Trophoblast cell (in vitro differentiated cells and primary cell): ENCODE results near the gene XYLT1.

Experiments
- DNase-seq, 2 donors: peaks; one replicate each; pipeline ENCODE4 v3.0.0-alpha.2; 2016
- H2AFZ ChIP-seq: 2 replicates; pipeline ENCODE4 v1.6.1; 2013; ENCODE audit warnings: low read length, moderate library complexity, mild to moderate bottlenecking; ENCODE audit not compliant: insufficient read depth, poor library complexity
- H2AK5ac ChIP-seq: 2 replicates; pipeline ENCODE4 v1.6.1; 2013; ENCODE audit warnings: mild to moderate bottlenecking, low read length
- H2BK120ac ChIP-seq: 2 replicates; pipeline ENCODE4 v1.6.1; 2013; ENCODE audit warnings: low read length, mild to moderate bottlenecking, moderate library complexity; ENCODE audit not compliant: insufficient read depth, poor library complexity
- H2BK12ac ChIP-seq: 2 replicates; pipeline ENCODE4 v1.6.1; 2013; ENCODE audit warnings: mild to moderate bottlenecking, low read length, moderate library complexity
- H2BK5ac ChIP-seq: 2 replicates; pipeline ENCODE4 v1.6.1; 2013; ENCODE audit warnings: low read length, low read depth, moderate library complexity, mild to moderate bottlenecking; ENCODE audit not compliant: poor library complexity
- H3K14ac ChIP-seq: 2 replicates; pipeline ENCODE4 v1.6.1; 2013; ENCODE audit warnings: mild to moderate bottlenecking, low read length
- H3K18ac ChIP-seq: 2 replicates; pipeline ENCODE4 v1.6.1; 2013; ENCODE audit warnings: mild to moderate bottlenecking, low read length
- H3K23ac ChIP-seq: 2 replicates; pipeline ENCODE4 v1.6.1; 2013; ENCODE audit warnings: low read length
- H3K27ac ChIP-seq: 2 replicates; pipeline ENCODE4 v1.5.1; 2013; ENCODE audit warnings: low read depth, mild to moderate bottlenecking, inconsistent platforms, low read length, moderate library complexity
- H3K27me3 ChIP-seq: 2 replicates; pipeline ENCODE4 v1.6.1; 2013; ENCODE audit warnings: inconsistent platforms, mild to moderate bottlenecking, low read length, moderate library complexity; ENCODE audit not compliant: insufficient read depth
- H3K36me3 ChIP-seq, 2 experiments: 1 replicate in 1 of 2; 2 replicates in 1 of 2; pipeline ENCODE4 v1.6.1; 2013; ENCODE audit warnings: low read length in 2 of 2, mild to moderate bottlenecking in 2 of 2, moderate library complexity in 1 of 2; ENCODE audit not compliant: insufficient read depth in 2 of 2, control insufficient read depth in 1 of 2
- H3K4ac ChIP-seq: 2 replicates; pipeline ENCODE4 v1.6.1; 2013; ENCODE audit warnings: low read depth, mild to moderate bottlenecking, low read length, moderate library complexity
- H3K4me1 ChIP-seq, 2 experiments: 1 replicate in 1 of 2; 2 replicates in 1 of 2; pipeline ENCODE4 v1.6.1; 2013; ENCODE audit warnings: low read length in 2 of 2, mild to moderate bottlenecking in 2 of 2, moderate library complexity in 1 of 2; ENCODE audit not compliant: insufficient read depth in 2 of 2, control insufficient read depth in 1 of 2
- H3K4me2 ChIP-seq: 2 replicates; pipeline ENCODE4 v1.6.1; 2013; ENCODE audit warnings: inconsistent platforms, mild to moderate bottlenecking, low read length, moderate library complexity
- H3K4me3 ChIP-seq: 2 replicates; pipeline ENCODE4 v1.5.1; 2013; ENCODE audit warnings: mild to moderate bottlenecking, low read depth, low read length, inconsistent platforms
- H3K79me1 ChIP-seq: one replicate; pipeline ENCODE4 v1.6.1; 2013; ENCODE audit warnings: low read length
- H3K79me2 ChIP-seq: 2 replicates; pipeline ENCODE4 v1.6.1; 2013; ENCODE audit warnings: low read length, mild to moderate bottlenecking; ENCODE audit not compliant: control insufficient read depth, insufficient read depth, poor library complexity
- H3K9ac ChIP-seq: 2 replicates; pipeline ENCODE4 v1.6.1; 2013; ENCODE audit warnings: mild to moderate bottlenecking, low read length
- H3K9me3 ChIP-seq: 2 replicates; pipeline ENCODE4 v1.6.1; 2013; ENCODE audit warnings: low read depth, mild to moderate bottlenecking, control low read depth, inconsistent platforms, low read length; ENCODE audit not compliant: insufficient read depth
- H4K12ac ChIP-seq: 2 replicates; pipeline ENCODE4 v1.6.1; 2013; ENCODE audit warnings: low read depth, mild to moderate bottlenecking, low read length, moderate library complexity
- H4K8ac ChIP-seq: 2 replicates; pipeline ENCODE4 v1.6.1; 2013; ENCODE audit warnings: low read depth, mild to moderate bottlenecking, low read length, moderate library complexity
- H4K91ac ChIP-seq: one replicate; pipeline ENCODE4 v1.6.1; 2013; ENCODE audit warnings: low read depth, mild to moderate bottlenecking, low read length, moderate library complexity
- WGBS: extraction: QIAGEN DNeasy Blood & Tissue Kit; methylation state at CpG from one replicate; pipeline ENCODE4 v1.1.7; 2013; ENCODE audit warnings: missing lambda C conversion rate; ENCODE audit not compliant: insufficient read length, insufficient coverage; ENCODE audit errors: extremely low coverage; 5-methylcytosine and 5-hydroxymethylcytosine counted together

XYLT1 gene

GRCh38 chr16:17407321-17407720 is 63.4 kb downstream of the XYLT1 start:
- peaks cover 8 to 9% of the 10 kb centered on the region in 2 experiments for H3K4me1 ChIP-seq
- no peak overlapping the region for H3K23ac ChIP-seq
- H2AK5ac ChIP-seq, result no peak overlapping the region
- peaks cover 2% of the 10 kb centered on the region for H3K79me2 ChIP-seq
- no peaks in the 10 kb centered on the region for H3K27me3 ChIP-seq
- H3K4me3 ChIP-seq, result no peak overlapping the region
- H3K4me2 ChIP-seq, result no peak overlapping the region
- H3K18ac ChIP-seq, result no peak overlapping the region
- H4K91ac ChIP-seq, result no peak overlapping the region
- no peak overlapping the region for H4K8ac ChIP-seq
- H2BK5ac ChIP-seq, result no peak overlapping the region
- no peak for DNase-seq
- H3K27ac ChIP-seq, result no peak overlapping the region
- H3K14ac ChIP-seq, result no peak overlapping the region
- no peaks in the 10 kb centered on the region for H3K79me1 ChIP-seq
- no peak overlapping the region for H2BK12ac ChIP-seq
- WGBS, result no CpG with 5 or more reads among the region's 3 CpGs
- H3K9ac ChIP-seq, result no peak overlapping the region
- H2BK120ac ChIP-seq, result no peak overlapping the region
- no peak overlapping the region for H2AFZ ChIP-seq
- H3K4ac ChIP-seq, result no peak overlapping the region
- no peak overlapping the region for H4K12ac ChIP-seq
- H3K9me3 ChIP-seq, result no peaks in the 10 kb centered on the region
- H3K36me3 ChIP-seq, result peaks cover 0 to 2% of the 10 kb centered on the region in 2 experiments

- no peak overlapping the region for H4K12ac ChIP-seq
- no peak overlapping the region for H2BK5ac ChIP-seq
- H4K91ac ChIP-seq, result no peak overlapping the region
- no peak overlapping the region for H4K8ac ChIP-seq
- H3K9me3 ChIP-seq, result no peaks in the 10 kb centered on the region
- peaks cover 0 to 2% of the 10 kb centered on the region in 2 experiments for H3K36me3 ChIP-seq
- no peak overlapping the region for H2AK5ac ChIP-seq
- no peak overlapping the region for H2AFZ ChIP-seq
- no peak overlapping the region for H3K4ac ChIP-seq
- no peak overlapping the region for H3K23ac ChIP-seq
- no peaks in the 10 kb centered on the region for H3K27me3 ChIP-seq
- H2BK120ac ChIP-seq, result no peak overlapping the region
- no peak overlapping the region for H3K27ac ChIP-seq
- H3K79me2 ChIP-seq, result peaks cover 2% of the 10 kb centered on the region
- H3K4me1 ChIP-seq, result peaks cover 5 to 8% of the 10 kb centered on the region in 2 experiments
- no peak for DNase-seq
- no peak overlapping the region for H3K9ac ChIP-seq
- H3K4me2 ChIP-seq, result no peak overlapping the region
- no peak overlapping the region for H2BK12ac ChIP-seq
- H3K4me3 ChIP-seq, result no peak overlapping the region
- H3K14ac ChIP-seq, result no peak overlapping the region
- no peak overlapping the region for H3K18ac ChIP-seq
- no CpG with 5 or more reads among the region's 24 CpGs for WGBS
- H3K79me1 ChIP-seq, result no peaks in the 10 kb centered on the region
These were observed 65.6 kb downstream of the XYLT1 start for GRCh38 chr16:17404941-17405689.

GRCh38 chr16:17403859-17404545 is 66.8 kb downstream of the XYLT1 start:
- Histone ChIP-seq H3K4me2 (no peak overlapping the region), H3K9ac (no peak overlapping the region), H4K91ac (no peak overlapping the region), H2BK12ac (no peak overlapping the region), H2BK5ac (no peak overlapping the region), H3K4ac (no peak overlapping the region), H3K23ac (no peak overlapping the region), H3K79me2 (peaks cover 2% of the 10 kb centered on the region), H4K12ac (no peak overlapping the region), H3K18ac (no peak overlapping the region), H3K27me3 (no peaks in the 10 kb centered on the region), H2BK120ac (no peak overlapping the region), H2AFZ (no peak overlapping the region), H2AK5ac (no peak overlapping the region), H3K36me3 (peaks cover 0 to 2% of the 10 kb centered on the region in 2 experiments), H3K27ac (no peak overlapping the region), H3K4me1 (peaks cover 5 to 8% of the 10 kb centered on the region in 2 experiments), H3K9me3 (no peaks in the 10 kb centered on the region), H3K79me1 (no peaks in the 10 kb centered on the region), H3K4me3 (no peak overlapping the region), H4K8ac (no peak overlapping the region), H3K14ac (no peak overlapping the region)
- WGBS, result no CpG with 5 or more reads among the region's 9 CpGs
- DNase-seq, result no peak

GRCh38 chr16:17403156-17403809 is 67.5 kb downstream of the XYLT1 start:
- WGBS, result no CpG with 5 or more reads among the region's 10 CpGs
- Histone ChIP-seq H3K9me3 (no peaks in the 10 kb centered on the region), H3K18ac (no peak overlapping the region)

More at GRCh38 chr16:17403156-17403809, 67.5 kb downstream of the XYLT1 start:
- Histone ChIP-seq H3K36me3 (peaks cover 0 to 2% of the 10 kb centered on the region in 2 experiments), H2AK5ac (no peak overlapping the region), H4K12ac (no peak overlapping the region), H3K4me3 (no peak overlapping the region), H2AFZ (no peak overlapping the region), H3K27ac (no peak overlapping the region), H3K79me2 (peaks cover 2% of the 10 kb centered on the region), H4K91ac (no peak overlapping the region), H2BK12ac (no peak overlapping the region), H3K9ac (no peak overlapping the region), H4K8ac (no peak overlapping the region), H3K4ac (no peak overlapping the region), H2BK120ac (no peak overlapping the region), H3K27me3 (no peaks in the 10 kb centered on the region), H3K4me2 (no peak overlapping the region), H3K23ac (no peak overlapping the region), H3K79me1 (no peaks in the 10 kb centered on the region), H2BK5ac (no peak overlapping the region), H3K14ac (no peak overlapping the region), H3K4me1 (peaks cover 5 to 8% of the 10 kb centered on the region in 2 experiments)
- DNase-seq, result no peak
